ENCODE measurements around the gene GFER.
"Not testable (repeated sequence)": the region's sequence is repeated elsewhere in the genome, so short reads cannot be mapped to it uniquely, and the experiment has no call there.

Gene GFER

DNA sequence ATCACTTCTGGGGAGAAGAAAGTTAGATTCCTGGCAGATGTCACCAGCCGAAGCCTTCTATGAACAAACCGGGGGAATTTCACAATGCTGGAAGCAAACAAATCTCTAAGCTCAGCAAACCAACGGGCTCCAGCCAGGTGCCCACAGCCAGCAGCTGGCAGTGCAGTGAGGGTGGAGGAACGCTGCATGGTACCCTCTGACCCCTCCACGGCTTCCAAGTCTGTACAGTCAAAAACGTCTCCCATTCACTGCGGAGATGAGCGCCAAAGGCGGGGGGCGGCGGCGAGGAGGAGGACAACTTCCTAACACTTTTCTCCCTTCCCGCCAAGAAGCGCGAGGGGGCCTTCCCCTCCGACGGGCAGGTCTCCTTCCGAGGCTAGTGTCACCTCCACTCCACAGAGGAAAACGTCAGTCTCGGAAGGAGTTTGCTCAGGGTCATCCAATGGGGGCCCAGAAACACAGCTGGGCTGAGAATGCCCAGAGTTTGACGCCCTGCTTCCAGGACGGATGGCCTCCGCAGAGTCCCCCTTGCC lies 24.7 kb downstream of the GFER start:
- TF ChIP-seq, protein P1, sequence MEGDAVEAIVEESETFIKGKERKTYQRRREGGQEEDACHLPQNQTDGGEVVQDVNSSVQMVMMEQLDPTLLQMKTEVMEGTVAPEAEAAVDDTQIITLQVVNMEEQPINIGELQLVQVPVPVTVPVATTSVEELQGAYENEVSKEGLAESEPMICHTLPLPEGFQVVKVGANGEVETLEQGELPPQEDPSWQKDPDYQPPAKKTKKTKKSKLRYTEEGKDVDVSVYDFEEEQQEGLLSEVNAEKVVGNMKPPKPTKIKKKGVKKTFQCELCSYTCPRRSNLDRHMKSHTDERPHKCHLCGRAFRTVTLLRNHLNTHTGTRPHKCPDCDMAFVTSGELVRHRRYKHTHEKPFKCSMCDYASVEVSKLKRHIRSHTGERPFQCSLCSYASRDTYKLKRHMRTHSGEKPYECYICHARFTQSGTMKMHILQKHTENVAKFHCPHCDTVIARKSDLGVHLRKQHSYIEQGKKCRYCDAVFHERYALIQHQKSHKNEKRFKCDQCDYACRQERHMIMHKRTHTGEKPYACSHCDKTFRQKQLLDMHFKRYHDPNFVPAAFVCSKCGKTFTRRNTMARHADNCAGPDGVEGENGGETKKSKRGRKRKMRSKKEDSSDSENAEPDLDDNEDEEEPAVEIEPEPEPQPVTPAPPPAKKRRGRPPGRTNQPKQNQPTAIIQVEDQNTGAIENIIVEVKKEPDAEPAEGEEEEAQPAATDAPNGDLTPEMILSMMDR (IDR thresholded peaks at IDR 0.05; ENCODE audit: low read depth, low read length, missing control alignments) = no peak
- DNase-seq (ENCODE audit: low read depth) = no peak
- in situ Hi-C loops (cut with HindIII; ENCODE audit: low sequenced_read_pairs) = no loop called here
- H3K4me3 ChIP-seq (ENCODE audit: low read depth, low read length) = peak overlapping the region; percentile 64

GRCh38 chr16:2009164-2009711 lies 25.2 kb downstream of the GFER start:
- TF ChIP-seq, protein P1 (IDR thresholded peaks at IDR 0.05; ENCODE audit: low read depth, low read length, missing control alignments) = no peak
- in situ Hi-C loops (cut with HindIII; ENCODE audit: low sequenced_read_pairs) = no loop called here
- H3K4me3 ChIP-seq (ENCODE audit: low read depth, low read length) = peak overlapping the region; percentile 64
- DNase-seq (ENCODE audit: low read depth) = no peak

DNA sequence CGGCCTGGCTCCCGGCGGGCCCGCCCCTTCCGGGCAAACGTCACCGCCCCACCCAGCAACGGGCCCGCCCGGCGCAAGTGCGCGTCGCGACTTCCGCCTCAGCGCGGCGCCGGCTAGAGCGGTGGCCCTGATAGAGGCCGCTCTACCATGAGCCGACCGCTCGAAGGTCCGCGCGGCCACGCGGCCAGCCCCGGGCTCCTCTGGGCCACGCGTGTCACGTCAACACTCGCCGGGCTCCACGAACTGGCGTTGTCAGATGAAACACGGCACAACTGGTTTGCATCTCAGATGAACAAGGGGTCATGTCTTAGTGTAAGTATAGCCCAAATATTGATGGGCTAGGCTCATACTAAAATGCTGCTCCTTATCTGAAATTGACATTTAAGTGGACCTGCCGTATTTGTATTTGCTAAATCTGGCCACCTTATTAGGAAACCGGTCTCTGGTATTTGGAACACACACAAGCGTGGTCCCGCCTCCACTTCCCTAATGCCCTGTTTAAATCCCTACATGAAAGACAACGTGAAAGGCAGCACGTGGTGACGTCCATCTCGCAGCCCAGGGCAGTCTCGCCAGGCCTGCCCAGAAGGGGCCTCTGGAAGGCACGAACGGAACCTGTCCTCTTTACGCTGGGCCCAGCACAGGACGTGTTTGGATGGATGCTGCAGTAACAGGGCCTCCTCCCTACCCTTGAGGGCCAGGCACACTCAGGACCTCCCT lies 26.0 kb downstream of the GFER start, which contains the start of gene ZNF598:
ZNF598 (minus strand) TSS at position 31 of the 720 bp plus-strand sequence.
- peak; percentile 33 for DNase-seq (ENCODE audit: low read depth)
- in situ Hi-C loops (cut with HindIII; ENCODE audit: low sequenced_read_pairs) = no loop called here
- peak within 1 kb of the TSS; percentile 67 for H3K4me3 ChIP-seq (ENCODE audit: low read depth, low read length)
- TF ChIP-seq, protein P1 (IDR thresholded peaks at IDR 0.05; ENCODE audit: low read depth, low read length, missing control alignments) = no peak

DNA sequence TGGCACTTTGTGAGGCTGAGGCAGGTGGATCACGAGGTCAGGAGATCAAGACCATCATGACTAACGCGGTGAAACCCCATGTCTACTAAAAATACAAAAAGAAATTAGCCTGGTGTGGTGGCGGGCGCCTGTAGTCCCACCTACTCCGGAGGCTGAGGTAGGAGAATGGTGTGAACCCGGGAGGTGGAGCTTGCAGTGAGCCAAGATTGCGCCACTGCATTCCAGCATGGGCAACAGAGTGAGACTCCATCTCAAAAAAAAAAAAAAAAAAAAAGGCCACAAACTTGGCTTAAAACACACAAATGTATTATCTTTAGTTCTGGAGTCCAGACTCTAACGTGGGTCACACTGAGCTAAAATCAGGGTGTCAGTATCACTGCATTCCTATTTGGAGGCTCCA lies 27.7 kb downstream of the GFER start:
- DNase-seq (ENCODE audit: low read depth); H3K4me3 ChIP-seq (ENCODE audit: low read depth, low read length); in situ Hi-C loops (cut with HindIII; ENCODE audit: low sequenced_read_pairs): not testable (repeated sequence)

DNA sequence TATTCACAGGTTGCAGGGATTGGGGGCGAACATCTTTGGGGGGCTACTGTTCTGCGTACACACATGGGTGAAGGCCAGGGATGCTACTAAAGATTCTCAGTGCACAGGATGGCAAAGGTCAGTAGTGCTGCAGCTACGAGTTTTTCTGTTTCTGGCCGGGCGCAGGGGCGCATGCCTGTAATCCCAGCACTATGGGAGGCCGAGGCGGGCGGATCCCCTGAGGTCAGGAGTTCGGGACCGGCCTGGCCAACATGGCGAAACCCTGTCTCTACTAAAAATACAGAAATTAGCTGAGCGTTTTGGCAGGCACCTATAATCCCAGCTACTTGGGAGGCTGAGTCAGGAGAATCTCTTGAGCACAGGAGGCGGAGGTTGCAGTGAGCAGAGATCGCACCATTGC lies 29.5 kb downstream of the GFER start:
- no peak for DNase-seq (ENCODE audit: low read depth)
- H3K4me3 ChIP-seq (ENCODE audit: low read depth, low read length) = no peak overlapping the region
- in situ Hi-C loops (cut with HindIII; ENCODE audit: low sequenced_read_pairs) = no loop called here
- TF ChIP-seq, protein P1 (IDR thresholded peaks at IDR 0.05; ENCODE audit: low read depth, low read length, missing control alignments) = no peak

- H3K4me3 ChIP-seq (ENCODE audit: low read depth, low read length) = no peak overlapping the region
- TF ChIP-seq, protein P1 (IDR thresholded peaks at IDR 0.05; ENCODE audit: low read depth, low read length, missing control alignments) = no peak
- DNase-seq (ENCODE audit: low read depth) = no peak
- in situ Hi-C loops (cut with HindIII; ENCODE audit: low sequenced_read_pairs) = no loop called here
Observed at GRCh38 chr16:2015117-2015946, 31.3 kb downstream of the GFER start.
